HG03139 (cell line): ENCODE measurements around the gene COMMD4.
"Not testable (repeated sequence)": the region's sequence is repeated elsewhere in the genome, so short reads cannot be mapped to it uniquely, and the experiment has no call there.

Experiments
- ATAC-seq: cut with Tn5 transposase; IDR thresholded peaks from one replicate; pipeline ENCODE4 v1.9.1; 2021; ENCODE audit not compliant: unreplicated experiment

Gene COMMD4

DNA sequence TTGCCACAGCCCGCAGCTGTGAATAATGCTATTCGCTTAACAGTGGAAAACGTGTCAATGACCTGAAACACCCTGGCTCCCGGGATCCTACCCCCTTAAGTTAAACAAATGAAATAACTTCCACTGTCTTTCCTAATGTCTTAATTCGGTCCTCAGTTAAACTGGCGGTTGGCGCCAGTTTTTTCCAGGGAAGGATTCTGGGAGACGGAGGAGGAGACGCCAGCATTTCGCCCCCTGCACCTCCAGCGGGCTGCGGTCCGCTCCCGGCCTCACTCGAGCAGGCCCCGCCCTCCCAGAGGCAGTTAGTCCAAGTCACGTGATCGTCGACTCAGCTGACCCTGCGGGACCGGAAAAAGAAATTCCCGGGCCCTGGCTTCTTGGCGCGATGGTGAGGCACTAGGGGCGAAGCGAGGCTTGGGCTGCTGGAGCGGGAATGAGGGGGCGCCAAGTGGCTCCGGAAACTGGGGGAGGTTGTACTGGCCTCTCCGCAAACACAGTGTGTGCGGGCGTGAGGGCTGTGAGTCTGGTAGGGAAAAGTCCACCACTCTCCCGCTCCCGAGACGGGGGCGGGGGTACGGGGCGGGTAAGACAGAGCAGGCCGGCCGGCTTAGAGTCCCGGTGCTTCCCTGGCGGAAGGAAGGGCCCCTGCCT is at the start of gene COMMD4:
TSS of gene COMMD4 (plus strand) at position 359 of the 651 bp plus-strand sequence. CDS start at position 386, 27 bp downstream.
- ATAC-seq: no peak

DNA sequence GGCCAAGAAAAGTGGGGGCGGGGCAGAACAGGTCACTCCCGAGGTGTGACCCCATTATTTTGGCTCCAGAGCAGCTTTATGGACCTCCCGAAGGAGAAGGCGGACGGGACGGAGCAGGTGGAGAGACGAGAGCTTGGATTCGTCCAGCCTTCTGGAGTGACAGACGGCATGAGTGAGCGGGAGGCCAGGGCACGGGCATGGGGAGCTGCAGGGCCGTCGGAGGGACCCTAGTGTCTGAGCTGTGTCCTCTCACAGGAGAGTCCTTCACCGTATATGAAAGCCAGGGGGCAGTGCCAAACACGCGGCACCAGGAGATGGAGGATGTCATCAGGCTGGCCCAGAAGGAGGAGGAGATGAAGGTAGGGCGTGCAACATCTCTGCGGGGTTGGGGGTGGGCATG is 42.2 kb upstream of the COMMD4 start:
- not testable (repeated sequence) for ATAC-seq

DNA sequence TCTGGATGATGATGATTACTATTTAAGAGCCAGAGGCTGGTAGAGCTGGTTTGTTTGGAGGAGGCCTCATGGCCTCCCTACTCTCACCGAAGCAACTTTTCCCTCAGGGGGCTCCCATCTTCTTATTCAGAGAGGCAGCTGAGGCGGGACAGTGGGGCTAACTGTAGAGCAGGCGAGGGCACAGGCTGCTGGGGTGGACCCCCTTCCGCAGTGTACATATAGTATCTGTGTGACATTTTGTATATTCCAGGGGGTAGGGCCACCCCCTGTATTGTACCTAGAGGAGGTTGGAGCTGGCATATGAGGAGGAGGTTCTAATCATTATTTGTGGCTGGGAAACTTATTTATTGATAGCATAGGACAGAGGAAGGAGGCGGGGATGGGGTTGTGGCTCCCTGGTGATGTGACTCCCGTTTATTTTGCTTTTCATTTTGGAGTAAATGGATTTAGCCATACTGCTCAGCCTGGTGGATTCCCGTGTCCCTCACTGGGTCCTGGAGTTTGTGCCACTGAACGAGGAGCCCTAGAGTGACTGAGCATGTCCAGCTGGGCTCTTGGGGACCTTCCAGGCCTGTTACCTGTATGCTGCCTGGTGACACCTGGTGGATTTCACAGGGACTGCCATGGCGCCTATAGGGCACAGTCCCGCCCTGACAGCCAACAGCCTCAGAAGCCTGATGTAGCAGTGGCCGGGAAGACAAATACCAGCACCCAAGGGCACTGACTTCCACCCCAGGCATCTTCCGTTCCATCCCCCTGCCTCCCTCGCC is 37.1 kb upstream of the COMMD4 start:
- not testable (repeated sequence) for ATAC-seq

DNA sequence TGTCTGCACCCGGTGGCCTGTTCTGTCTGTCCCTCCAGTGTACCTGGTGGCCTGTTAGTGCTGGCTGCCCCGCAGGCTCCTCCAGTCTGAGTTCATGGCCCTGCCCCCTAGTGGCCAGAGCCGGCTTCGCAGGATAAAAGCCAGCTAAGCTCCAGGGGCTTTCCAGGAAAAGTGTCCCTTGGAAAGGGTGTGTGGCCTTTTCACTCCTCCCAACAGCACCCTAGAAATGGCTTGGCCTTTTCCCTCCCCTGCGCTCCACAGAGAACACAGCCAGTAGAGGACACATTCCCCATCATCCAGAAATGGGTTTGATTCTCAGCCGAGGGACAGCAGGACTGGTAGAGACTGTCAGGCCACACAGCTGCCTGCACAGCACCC is 36.6 kb upstream of the COMMD4 start:
- ATAC-seq: not testable (repeated sequence)

DNA sequence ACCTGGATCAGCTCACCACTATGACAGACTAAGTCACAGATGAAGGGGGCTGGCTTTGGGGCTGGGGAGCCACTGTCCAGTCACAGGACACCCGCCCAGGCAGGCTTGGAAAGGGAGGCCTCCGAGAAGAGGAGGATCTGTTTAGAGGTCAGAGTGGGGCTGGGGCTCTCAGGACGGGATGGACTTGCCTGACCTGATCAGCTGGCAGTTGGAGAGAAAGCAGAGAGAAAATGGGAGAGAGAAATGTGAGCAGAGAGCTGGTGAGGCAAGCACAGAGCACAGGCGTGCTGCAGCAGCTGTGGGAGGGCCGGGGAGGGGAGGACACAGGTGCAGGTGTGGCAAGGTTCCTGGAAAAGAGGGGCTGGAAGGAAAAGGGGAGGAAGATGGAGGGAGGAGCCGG is 35.8 kb upstream of the COMMD4 start:
- not testable (repeated sequence) for ATAC-seq

DNA sequence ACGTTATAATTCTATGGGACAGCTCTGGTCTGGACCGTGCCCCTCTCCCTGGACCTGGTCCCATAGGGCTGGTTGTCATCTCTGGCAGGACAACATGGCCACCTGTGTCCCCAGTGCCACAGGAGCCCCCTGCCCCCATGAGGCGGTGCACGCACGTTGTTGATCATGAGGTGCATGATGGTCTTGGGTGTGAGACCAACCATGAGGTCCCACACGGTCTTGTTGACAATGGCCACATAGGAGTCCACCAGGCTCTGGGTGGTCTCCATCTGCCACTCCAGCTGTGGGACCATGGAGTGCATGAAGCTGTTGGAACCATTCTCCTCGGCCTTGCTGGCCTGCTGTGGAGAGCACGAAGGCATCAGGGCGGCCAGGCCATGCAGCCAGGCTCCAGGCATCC is 33.5 kb upstream of the COMMD4 start:
- no peak for ATAC-seq

DNA sequence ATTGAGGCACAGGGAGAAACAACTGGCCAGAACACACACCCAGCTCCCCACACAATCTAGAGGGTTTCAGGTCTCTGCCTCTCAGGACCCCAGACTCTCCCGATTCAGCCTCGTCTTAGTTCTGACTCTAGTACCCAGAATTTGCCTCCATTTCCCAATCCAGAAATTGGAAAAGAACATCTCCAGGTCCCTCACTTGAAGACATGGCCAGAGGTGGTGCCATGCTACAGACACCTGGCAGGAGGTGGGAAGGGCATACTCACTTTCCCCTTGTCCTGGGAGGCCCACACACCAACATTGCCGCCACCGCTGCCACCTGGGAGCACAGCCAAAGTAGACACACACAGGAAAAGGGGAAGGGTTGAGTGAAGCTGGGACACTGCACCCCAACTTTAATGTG is 33.1 kb upstream of the COMMD4 start:
- not testable (repeated sequence) for ATAC-seq

- ATAC-seq: no peak
Measured at GRCh38 chr15:75306188-75306587, 29.7 kb upstream of the COMMD4 start.

DNA sequence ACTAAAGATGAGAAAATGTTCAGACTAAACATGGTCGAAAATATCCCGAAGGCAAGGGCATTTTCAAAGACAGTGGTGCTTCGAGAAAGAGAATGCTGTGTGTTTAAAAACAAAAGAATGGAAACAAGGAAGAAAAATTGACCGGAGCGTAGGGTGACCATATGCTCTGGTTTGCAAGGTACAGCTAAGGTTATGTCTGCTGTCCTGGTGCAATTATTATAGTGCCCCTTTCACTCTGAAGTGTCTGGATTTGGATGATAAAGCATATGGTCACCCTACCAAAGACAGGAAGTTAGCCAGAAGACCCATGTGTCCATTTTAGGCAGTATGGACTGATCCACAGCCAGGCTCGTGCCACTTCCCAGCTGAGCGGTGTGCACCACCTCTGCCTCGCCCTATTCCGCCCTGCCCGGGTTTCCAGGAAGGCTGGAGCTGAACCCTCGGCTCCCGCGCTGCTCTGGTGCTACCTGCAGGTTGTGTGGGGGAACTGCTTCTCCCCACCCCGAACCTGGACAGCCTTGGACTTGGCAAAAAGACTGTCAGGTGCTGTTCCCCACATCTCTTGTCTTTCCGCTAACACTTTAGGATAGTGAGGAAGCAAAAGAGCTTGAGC is 28.0 kb upstream of the COMMD4 start:
- no peak for ATAC-seq

- ATAC-seq: no peak
Measured at GRCh38 chr15:75309711-75310110, 26.2 kb upstream of the COMMD4 start.

DNA sequence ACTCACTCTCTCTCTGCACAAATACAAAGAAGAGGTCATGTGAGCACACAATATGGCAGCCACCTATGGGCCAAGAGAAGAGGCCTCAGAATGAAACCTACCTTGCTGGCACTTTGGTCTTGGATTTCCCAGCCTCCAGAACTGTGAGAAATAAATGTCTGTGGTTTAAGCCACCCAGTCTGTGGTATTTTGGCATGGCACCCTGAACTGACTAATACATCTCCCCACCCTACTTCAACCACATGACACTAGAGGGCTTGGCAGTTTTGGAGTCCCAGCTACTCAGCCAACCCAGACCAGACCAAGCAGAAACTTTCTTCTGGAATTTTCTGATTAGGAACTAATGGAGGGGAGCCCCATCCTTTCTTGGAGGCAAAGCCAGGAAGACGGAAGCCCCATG is 23.3 kb upstream of the COMMD4 start:
- not testable (repeated sequence) for ATAC-seq

DNA sequence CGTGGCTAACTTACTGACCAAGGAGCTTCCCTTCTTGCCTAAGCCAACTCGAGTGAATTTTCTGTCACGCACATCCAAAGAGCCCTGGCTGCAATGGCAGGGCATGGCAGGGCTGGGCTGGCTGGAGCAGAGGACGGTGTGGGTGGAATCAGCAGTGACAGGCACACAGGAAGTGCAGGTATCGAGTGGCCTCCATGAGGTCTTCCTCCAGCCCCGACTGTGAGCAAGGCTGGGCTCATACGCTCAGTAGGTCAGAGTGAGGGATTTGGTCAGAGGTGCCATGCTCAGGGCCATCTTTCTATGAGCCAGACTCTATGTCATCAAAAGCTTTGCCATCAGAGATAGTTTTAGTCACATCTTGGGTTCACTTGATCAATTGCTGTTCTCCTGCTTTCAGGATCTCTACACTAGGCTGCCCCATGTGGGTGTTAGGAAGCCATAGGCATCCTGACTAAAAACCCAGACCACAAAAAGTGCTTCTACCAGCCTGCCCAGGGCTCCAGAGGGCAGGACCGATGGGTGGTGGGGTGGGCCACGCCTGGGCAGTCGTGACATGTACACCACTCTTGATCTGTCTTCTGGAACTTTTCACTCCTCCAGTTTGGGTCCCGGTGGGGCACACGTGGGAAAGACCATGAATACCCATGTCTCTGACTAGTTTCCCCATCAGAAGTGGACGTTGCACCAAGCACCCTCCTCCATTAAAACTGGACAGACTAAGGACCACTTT is 22.6 kb upstream of the COMMD4 start:
- no peak for ATAC-seq

DNA sequence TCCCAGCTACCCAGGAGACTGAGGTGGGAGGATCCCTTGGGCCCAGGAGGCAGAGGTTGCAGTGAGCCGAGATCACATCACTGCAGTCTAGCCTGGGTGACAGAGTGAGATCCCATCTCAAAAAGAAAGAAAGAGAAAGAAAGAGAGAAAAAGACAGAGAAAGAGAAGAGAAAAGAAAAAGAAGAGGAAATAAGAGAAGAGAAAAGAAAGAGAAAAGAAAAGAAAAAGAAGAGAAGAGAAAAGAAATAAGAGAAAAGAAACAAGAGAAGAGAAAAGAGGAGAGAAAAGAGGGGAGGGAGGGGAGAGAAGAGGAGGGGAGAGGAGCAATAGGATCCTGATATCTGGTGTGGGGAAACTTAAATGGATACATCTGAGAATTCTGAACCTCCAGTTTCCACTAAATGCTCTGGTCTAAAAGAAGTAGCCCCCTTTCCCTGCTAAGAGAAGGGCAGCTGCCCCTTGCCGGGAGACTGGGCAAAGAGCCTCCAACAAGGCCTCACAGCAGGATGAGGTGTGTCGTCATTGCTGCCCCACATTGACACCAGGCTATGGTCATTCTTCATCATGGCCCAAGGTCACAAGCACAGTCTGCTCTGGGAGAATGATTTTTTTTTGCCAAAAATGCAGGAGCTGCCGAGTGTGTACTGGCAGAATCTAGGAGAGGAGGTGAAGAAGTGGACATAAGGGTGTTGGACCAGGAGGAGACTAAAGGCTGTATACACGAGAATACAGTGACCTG is 21.1 kb upstream of the COMMD4 start:
- ATAC-seq: no peak

GRCh38 chr15:75319231-75319897 is 16.5 kb upstream of the COMMD4 start:
- ATAC-seq: not testable (repeated sequence)

- no peak for ATAC-seq
Measured at GRCh38 chr15:75321711-75322110, 14.2 kb upstream of the COMMD4 start.

DNA sequence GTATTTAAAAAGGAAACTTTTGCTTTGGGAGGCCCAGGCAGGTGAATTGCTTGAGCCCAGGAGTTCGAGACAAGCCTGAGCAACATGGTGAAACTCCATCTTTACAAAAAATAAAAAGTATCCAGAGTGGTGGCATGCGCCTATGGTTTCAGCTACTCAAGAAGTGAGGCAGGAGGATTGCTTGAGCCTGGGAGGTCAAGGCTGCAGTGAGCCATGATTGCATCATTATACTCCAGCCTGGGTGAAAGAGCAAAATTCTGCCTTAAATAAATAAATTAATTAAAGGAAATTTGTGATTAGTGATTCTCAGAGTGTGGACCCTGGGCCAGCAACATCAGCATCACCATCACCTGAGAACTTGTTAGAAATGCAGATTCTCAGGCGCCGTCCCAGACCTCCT is 9.9 kb upstream of the COMMD4 start:
- no peak for ATAC-seq

GRCh38 chr15:75327005-75327404 is 8.9 kb upstream of the COMMD4 start:
- no peak for ATAC-seq

DNA sequence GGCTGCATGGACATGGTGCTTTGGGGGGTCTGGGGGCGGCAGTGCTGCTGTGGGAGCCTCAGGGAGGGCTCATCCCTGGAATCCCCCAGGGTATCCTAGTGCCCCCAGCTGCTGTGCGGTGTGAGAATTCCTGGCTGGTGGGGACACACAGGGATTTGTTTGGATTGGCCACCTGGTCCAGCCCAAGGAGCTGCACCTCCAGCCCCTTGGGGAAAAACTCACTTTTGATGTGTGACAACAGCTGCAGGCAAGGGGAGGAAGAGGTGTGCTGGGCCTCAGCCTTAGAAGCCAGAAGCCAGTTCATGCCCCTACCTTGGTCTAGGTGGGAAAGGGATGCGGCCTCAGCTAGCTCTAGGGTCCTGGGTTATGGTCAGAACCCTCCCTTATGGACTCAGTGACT is 8.4 kb upstream of the COMMD4 start:
- no peak for ATAC-seq

DNA sequence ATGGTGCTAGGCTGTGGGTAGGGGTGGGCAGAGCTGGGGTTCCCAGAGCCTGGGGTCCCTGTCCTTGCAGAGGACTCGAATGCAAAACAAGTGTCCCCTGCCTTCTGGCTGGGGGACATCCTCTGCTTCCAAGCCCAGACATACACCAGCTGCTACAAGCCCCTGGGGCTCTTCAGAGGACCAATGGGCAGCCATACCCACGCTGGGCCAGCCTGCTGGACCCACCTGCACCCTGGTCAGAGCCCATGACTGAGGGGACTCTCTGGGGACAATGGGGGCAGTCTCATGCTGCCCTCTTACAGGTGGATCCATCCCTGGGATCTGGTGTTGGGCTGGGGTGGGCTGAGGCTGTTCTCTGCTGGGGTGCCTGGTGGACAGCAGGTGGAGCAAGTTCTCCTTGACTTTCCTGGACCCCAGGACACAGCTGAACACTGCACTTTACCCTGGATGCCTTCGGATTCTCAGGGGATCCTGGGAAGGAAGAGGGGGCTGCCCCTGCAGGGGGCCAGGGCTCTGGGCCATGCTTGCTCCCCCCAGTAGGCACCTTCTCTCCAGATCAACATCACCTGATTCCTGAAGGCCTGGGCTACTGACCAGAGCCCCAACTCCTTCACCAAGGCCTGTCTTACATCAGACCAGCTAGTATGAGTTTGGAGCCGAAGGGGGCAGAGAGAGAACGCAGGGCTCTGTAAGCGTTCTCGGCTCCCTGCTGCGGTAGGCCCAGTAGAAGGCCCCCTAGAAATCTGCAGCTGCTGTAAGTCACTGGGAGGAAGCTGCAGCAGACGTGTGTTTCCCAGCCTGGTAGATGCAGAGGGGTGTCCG is 7.2 kb upstream of the COMMD4 start:
- ATAC-seq: no peak
